ENCODE data around the gene CA14.
"Not testable (repeated sequence)": the region's sequence is repeated elsewhere in the genome, so short reads cannot be mapped to it uniquely, and the experiment has no call there.

The CA14 gene

DNA sequence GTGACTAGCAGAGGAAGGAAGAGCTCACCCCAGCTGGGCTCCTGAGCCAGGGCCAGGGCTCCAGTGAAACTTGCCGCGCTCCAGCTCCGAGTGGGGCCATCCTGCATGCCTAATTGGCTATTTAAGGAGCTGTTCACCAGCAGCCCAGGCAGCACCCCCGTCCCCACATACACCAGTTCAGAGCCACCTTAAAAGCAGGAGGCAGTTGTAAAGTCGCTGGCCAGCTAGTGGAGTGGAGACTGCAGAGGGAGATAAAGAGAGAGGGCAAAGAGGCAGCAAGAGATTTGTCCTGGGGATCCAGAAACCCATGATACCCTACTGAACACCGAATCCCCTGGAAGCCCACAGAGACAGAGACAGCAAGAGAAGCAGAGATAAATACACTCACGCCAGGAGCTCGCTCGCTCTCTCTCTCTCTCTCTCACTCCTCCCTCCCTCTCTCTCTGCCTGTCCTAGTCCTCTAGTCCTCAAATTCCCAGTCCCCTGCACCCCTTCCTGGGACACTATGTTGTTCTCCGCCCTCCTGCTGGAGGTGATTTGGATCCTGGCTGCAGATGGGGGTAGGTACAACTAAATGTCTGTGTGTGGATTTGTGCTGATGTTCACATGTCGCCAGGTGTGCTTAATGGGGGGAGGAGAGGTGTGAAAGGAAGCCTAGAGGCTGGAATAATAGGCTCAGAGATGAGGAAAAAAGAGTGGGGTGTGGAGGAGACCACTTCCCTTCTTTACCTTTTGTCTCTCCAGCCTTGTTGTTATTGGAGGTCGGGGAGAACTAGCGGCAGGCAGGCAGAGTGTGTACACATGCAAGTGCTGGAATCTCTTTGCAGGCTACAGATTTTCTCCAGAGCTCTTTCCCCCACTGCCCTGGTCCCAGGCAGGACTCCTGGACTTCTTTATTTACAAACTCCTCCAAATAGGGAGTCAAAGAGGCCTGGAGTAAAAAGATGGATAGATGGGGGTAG, at the start of gene CA14:
TSS of gene CA14 (plus strand) at position 151 of the 962 bp plus-strand sequence. CDS start at position 506, 355 bp downstream.
- peak in 48 of 56 donors; percentile 20 to 78 (median 55) for DNase-seq

- not testable (repeated sequence) for DNase-seq
Observed at GRCh38 chr1:150208460-150208859, 49.1 kb upstream of the CA14 start.

DNA sequence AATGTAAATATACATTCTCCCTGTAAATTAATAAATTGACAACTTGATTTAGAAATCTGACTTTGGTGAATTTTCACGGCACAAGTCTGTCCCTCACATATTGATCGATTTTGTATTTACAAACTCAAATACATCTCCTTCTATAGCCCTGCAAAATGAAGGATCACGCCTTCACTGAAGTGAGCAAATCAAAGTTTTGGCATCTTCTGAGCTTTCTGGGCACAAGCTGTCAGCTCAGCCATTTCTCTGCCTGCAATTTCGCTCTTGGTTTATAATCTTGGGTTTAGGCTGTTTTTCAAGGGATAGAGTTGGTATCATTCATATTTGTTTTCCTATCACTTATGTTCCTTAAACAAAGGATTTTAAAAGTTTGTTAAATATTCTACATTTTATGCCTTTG, 47.5 kb upstream of the CA14 start:
- no peak for DNase-seq

- no peak for DNase-seq
Observed at GRCh38 chr1:150210706-150211105, 46.9 kb upstream of the CA14 start.

DNA sequence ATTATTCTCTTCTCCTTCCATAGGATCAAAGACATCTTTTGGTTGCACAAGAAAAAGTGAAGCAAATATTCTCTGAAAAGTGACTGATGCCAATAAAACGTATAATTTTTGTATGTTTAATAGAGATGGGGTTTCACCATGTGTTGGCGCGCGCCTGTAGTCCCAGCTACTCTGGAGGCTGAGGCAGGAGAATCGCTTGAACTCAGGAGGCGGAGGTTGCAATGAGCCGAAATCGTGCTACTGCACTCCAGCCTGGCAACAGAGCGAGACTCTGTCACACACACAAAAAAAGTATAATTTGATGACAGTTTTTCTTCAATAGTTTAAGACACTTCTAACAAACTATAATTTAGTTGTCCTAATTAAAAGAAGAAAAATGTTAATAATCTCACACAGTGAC, 45.5 kb upstream of the CA14 start:
- DNase-seq: no peak

DNA sequence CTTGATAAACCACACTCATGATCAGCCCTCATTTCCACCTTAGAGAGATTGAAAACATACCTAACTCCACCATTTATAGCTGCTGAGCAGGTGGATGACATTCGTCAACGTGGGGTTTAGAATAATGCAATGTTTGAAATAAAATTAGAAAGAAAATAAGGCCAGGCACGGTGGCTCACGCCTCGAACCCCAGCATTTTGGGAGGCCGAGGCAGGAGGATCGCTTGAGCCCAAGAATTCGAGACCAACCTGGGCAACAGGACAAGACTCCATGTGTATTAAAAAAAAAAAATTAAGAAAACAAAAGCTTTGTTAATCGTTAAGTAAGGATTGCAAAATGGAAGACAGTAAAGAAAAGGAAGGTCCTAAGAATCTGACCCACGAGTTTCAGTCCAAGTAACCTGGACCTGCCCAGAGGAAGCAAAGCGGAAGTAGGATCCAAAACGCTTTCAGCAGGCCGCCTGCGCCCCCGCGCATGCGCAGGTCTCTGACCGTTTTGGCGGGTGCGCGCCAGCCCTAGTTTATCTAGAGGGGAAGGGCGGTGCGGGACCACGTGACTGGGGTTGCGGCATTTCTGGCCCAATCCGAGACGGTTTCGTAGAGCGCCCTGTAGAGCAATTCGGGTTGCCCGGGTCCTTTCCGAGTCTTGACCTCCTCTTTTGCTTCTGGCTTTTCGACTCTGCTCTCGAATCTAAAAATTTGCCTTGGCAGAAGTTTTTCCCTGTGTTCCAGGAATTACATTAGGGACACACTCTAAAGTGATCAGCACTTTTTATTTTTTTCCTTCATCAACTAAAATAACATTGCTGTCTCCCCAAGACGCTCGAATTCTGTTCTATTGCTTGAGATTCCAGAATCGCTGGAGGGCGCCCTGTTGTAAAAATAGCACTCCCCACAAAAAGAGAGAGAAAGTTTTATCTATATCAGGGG, 44.1 kb upstream of the CA14 start:
- peak in 55 of 56 donors; percentile 72 to 98 (median 91) for DNase-seq

- not testable (repeated sequence) for DNase-seq
Observed at GRCh38 chr1:150214099-150214756, 43.3 kb upstream of the CA14 start.

DNA sequence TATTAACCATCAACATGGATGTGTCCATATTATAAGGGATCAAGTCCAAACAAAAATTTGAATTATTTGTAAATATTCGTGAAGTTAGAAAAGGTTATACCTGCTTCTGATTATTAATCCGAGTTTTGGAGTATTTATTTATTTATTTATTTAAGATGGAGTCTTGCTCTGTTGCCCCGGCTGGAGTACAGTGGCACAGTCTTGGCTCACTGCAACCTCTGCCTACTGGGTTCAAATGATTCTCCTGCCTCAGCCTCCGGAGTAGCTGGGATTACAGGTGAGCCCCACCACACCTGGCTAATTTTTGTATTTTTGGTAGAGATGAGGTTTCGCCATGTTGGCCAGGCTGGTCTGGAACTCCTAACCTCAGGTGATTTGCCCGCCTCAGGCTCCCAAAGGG, 41.7 kb upstream of the CA14 start:
- not testable (repeated sequence) for DNase-seq

DNA sequence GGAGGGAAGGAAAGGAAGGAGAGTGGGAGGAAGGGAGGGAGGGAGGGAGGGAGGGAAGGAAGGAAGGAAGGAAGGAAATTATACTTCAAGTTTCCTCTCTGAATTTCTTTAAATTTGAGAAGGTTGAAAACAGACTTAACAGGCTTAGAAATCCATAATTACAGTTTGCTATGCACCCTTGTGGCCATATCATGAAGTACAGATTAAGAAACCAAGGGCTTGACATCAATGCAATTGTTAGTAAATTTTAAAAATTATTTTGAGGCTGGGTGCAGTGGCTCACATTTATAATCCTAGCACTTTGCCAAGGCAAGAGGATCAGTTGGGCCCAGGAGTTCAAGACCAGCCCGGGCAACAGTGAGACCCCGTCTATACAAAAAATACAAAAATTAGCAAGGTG, 36.0 kb upstream of the CA14 start:
- DNase-seq: no peak

- DNase-seq: no peak
Observed at GRCh38 chr1:150224983-150225382, 32.6 kb upstream of the CA14 start.

DNA sequence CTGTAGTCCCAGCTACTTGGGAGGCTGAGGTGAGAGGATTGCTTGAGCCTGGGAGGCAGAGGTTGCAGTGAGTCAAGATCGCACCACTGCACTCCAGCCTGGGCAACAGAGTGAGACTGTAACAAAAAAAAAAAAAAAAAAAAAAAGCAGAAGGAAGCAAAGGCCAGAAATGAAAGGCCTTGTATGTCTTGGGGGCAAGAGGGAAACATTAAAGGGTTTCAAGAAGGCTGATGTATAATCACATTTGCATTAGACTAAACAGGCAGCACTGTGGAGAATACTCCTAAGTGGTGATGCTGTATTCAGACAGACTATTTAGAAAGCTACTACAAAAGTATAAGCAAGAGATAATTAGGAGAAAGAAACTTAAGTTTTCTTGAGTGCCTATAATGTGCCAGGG, 32.0 kb upstream of the CA14 start:
- no peak for DNase-seq

DNA sequence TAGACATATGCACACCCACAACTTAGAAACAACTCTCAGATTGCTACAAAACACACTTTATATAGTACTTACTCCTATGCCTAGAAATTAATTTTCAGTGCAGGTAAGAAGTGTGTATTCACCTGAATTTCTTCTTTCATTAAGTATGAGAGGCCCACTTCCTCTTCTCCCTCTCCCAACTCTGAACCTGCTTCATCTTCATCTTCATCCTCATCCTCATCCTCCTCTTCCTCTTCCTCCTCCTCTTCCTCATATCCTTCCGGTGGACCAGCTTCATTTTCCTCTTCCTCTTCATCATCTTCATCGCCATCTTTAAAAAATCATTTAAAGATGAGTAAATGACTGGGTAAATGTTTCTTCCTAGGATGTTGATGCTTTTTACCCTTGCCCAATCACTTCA, 31.1 kb upstream of the CA14 start:
- no peak for DNase-seq

GRCh38 chr1:150227228-150227627, 30.3 kb upstream of the CA14 start:
- DNase-seq: no peak

DNA sequence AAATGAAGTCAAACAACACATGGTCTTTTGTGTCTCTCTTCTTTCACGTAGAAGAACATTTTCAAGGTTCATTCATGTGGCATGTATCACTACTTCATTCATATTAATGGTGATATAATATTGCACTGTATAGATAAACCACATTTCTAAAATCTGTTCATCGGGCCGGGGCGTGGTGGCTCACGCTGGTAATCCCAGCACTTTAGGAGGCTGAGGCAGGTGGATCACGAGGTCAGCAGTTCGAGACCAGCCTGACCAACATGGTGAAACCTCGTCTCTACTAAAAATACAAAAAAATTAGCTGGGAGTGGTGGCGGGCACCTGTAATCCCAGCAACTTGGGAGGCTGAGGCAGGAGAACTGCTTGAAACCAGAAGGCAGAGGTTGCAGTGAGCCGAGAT, 29.3 kb upstream of the CA14 start:
- DNase-seq: not testable (repeated sequence)

DNA sequence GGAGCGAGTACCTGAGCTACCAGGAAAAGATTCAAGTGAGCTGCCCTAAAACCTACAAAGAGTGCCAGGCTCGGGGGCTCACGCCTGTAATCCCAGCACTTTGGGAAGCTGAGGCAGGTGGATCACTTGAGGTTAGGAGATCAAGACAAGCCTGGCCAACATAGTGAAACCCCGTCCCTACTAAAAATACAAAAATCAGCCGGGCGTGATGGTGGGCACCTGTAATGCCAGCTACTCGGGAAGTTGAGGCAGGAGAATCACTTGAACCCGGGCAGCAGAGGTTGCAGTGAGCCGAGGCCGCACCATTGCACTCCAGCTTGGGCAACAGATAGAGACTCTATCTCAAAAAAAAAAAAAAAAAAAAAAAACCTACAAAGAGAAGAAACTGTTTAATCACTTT, 24.7 kb upstream of the CA14 start:
- DNase-seq: not testable (repeated sequence)

DNA sequence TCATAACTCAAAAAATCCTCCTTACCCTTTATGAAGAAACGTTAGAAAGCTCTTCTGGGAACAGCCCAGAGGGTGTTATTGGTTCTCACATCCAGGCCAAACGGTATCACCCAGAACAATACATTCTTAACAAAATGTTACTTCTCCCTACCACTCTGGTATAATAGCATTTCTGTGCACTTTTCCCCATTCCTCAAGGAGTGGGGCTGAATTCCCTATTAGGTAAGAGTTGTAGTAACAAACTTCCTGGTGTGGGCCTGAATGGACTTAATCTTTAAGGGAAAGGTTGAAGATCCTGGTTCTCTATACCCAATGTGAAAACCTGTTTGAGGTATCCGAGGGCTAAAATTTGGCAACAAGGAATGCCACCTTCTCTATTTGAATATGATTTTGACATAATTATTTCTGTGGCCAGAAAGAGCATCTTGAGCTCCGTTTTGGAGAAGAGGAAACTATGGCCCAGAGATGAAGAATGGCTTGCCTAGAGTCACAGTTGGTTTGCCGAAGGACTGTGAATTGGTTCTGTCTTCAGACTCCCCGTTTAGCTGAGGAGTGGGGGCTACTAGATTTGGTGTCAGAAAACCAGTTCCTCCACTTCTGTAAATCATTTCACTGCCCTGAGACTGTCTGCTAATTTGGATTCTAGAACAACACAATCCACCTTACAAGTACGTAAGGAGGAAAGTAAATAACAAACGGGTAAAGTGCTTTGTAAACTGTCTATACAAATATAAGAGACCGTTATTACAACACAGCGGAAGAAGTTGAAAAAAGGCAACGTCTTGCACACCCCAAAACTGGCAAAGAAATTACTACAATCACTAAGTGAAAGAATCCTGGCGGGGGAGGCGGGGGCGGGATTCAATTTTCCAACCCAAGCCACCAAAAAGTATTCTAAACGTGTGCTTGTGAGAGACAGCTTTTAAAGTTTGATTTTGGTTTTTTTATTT, 23.9 kb upstream of the CA14 start:
- DNase-seq: peak in 14 of 56 donors; percentile 0 to 44 (median 28)

- DNase-seq: peak in 1 of 56 donors; percentile 47
Observed at GRCh38 chr1:150234309-150234565, 23.3 kb upstream of the CA14 start.

DNA sequence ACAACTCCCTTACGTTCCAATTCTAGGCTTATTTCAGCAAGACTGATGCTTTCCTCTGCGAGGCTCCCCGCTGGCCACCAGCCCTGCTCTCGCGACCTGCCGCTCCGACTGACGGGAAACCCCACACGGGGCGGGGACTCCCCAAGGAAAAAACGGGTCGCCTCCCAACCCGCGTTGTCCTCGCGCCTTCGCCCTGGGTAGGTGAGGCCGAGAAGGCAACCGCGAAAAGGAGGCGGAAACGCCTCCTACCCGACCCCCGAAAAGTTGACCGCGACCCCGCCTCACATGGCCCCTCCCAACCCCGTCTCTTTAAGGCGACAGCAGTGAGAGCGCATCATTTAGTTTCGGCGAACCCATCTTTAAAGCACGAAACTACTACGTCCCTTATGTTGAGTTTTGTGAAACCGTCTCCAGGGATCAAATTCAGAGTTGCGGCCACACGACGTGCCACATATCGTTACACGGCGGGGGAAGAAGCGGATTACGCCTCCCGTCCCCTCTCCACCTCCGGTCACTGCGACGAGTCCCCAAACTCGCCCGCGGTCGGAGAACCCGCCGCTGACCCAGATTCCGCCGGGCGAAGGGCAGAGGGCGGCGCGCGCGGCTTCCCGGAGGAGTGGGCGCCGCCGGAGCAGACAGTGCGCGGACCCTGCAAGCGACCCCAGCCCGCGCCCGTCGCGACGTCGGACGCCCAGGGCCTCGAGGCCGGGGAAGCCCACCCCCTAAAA, 22.8 kb upstream of the CA14 start:
- DNase-seq: peak in 51 of 56 donors; percentile 23 to 82 (median 57)

DNA sequence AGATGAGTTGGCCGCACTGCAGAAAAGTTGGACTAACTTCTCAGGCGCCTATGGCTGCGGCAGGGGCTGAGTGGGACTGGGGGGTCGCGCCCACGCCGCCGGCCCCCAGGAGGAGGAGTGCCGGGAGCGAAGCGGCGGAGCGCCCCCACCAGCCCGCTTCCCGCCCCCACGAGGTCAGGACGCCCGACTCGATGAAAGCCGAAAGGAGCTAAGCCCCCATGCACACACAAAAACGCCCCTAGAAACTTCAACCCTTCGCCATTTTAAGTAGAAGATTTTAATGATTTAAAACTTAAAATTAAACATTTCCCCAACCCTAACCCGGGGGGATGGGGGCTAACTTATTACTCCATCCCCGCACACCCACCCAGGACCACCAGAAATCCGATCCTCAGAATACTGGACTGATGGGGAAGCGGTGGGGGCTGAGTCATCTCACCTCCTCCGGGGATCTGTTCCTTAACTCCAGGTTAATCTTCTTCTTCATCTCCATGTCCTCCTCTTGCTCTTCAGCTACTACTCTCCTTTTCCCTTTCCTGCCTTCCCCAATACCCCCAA, 22.2 kb upstream of the CA14 start:
- DNase-seq: peak in 20 of 56 donors; percentile 5 to 60 (median 29)

Measured in nucleus accumbens (tissue), 56 donors.